H54 (cell line): ENCODE measurements around the gene GOLGA7B.
"Not testable (repeated sequence)": the region's sequence is repeated elsewhere in the genome, so short reads cannot be mapped to it uniquely, and the experiment has no call there.

Source experiments
- DNase-seq: peaks from one replicate; pipeline ENCODE4 v3.0.0; 2011; ENCODE audit warnings: low spot score, mixed read lengths; ENCODE audit not compliant: insufficient read length
- FAIRE-seq: peaks from 3 replicates; lab custom pipeline; 2011; peaks lifted over from hg19 to GRCh38; lab: Jason Lieb, UNC
- POLR2A ChIP-seq: IDR thresholded peaks from 2 replicates; pipeline ENCODE4 v1.6.1; 2011; ENCODE audit warnings: low read depth, mild to moderate bottlenecking, low read length

Gene GOLGA7B

DNA sequence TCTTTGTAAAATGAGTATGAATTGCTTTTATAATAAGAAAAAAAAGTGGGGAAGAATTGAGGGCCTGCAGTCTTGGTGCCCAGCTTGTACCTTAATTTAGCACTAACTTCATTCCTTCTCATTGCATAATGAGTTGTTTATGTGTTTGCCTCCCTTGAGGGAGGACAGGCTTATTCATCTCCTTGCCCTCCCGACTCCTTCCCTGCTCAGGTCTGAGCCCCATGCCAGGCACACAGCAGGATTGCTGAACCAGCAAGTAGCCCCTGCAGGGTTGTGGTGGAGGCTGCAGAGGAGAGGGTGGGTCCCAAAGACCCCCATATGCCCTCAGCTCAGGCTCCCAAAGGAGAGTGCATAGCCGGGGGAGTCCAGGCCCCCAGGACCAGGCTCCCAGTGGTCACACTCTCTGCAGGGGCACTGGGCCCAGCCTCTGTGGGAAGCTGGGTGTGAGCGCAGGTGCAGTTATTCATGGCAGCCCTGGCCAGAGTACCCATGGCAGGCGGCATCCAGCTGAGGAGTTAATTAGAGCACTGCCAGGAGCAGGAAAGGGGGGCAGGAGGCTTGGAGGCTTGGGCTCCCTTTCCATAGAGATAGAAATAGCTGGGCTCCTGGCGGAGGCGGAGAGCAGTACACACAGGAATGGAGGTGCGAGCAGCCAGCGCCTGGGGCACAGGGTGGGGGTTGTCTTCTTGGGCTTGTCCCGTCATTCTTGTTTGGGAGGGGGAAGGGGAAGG lies 28.2 kb upstream of the GOLGA7B start:
- TF ChIP-seq POLR2A = no peak
- FAIRE-seq (no peak), DNase-seq (no peak)

DNA sequence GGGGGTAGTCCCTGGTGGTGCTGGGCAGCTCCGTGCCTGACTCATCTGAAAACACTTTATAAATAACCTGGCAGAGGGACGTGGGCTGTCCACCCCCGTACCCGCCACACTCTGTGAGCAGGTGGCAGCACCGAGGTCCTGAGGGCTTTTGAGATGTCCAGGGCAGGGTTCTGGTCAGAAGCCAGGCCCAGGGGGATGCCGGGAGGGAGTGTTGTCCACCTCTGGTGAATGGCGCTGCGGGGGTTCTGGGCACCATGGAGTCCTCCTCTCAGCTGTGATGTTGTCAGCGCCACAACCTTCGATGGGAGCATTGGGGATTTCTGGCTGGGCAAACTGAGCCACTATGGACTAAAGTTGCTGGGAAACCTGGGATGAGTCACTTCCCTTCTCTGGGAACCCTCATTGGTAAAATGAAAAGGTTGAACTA lies 27.4 kb upstream of the GOLGA7B start:
- DNase-seq (peak; percentile 58), FAIRE-seq (no peak)
- TF ChIP-seq POLR2A = no peak

DNA sequence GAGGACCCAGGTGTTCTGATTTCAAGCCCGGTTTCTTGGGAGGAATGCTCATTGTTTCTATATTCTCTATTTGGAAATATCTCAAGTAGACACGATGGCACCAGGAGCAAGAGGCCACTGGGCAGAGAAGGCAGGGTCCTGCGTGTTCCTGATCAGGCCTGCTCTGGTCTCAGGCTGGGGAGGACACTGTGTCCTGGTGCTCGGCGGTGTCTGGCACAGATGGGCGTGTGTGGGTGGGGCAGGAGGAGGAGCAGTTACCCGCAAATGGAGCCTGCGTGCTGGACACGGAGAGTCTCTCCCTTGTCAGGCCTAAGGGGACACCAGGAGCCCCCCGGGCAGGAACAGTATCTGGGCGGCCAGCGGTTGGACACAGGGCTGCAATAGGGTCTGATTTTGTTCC lies 25.9 kb upstream of the GOLGA7B start:
- DNase-seq (no peak), FAIRE-seq (no peak)
- no peak for TF ChIP-seq POLR2A

DNA sequence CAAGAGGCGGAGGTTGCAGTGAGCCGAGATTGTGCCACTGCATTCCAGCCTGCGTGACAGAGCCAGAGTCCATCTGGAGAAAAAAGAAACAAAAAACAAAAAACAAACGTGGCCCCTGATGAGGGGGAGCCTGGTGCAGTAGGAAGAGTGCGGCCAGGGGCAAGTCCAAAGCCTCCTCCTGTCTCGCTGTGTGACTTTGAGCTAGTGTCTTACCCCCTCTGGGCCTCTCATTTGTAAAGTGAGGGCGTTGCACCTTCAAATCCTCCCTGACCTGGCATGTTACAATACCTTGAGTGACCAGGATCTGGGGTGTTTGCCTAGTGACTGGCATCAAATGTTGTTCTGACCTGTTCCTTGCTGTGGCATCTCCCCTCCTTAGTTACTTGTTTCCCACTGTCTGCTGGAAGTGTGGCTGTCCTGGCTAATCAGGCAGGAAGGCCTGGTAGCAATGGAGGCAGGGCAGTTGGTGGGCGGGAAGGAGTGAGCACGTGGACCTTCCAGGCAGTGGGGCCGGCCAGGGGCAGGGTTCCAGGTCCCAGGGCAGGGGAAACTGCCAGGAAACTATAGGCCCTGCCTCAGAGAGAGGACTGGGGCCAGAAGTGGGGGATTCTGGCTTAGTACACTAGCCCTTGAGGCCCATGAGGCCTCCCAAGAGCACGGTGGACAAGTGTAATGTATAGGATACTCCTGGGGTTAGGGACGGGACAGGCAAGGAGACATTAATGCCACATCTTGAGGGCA lies 24.5 kb upstream of the GOLGA7B start:
- no peak for TF ChIP-seq POLR2A
- FAIRE-seq = no peak
- DNase-seq = no peak

DNA sequence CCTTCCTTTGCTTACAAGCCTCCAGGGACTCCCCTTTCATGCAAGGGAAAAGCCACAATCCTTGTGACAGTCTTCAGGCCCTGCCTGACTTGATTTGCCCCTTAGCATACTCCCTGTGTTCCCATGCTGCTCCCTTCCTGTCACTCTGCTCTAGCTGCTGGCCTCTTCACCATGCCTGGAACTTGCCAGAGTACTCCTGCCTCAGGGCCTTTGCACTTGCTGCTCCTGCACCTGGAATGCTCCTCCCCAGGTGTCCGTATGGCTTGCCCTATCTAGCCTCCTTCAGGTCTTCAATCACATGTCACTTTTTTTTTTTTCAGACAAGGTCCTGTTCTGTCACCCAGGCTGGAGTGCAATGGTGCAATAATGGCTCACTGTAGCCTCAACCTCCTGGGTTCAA lies 22.8 kb upstream of the GOLGA7B start:
- FAIRE-seq = no peak
- DNase-seq = no peak
- TF ChIP-seq POLR2A = no peak

DNA sequence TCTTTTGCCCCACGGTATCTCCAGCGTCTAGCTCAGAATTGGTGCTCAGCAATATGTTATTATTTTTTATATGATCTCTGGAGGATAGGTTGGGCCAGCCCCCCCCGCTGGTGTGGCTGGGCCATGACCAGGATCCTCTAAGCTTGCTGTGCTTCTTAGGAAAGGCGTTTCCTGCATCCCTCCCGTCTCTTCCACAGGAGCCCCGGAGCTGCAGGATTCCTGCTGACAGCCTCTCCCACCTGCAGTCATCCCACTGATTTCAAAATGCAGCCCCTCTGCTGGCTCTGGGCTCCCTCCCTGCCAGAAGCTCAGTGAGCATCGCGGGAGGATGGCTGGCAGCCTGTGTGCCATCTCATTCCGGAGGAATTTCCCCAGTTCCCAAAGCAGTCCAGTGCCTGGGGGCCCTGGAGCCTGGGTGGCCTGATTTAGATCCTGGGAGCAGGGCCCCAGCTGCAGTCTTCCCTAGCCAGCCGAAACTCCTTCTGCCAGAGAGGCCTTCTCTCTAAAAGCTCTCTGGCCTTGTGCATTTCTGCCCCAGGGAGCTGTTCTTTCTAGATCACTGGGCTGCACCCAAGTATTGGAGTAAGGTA lies 21.8 kb upstream of the GOLGA7B start:
- no peak for FAIRE-seq
- peak; percentile 81 for DNase-seq

DNA sequence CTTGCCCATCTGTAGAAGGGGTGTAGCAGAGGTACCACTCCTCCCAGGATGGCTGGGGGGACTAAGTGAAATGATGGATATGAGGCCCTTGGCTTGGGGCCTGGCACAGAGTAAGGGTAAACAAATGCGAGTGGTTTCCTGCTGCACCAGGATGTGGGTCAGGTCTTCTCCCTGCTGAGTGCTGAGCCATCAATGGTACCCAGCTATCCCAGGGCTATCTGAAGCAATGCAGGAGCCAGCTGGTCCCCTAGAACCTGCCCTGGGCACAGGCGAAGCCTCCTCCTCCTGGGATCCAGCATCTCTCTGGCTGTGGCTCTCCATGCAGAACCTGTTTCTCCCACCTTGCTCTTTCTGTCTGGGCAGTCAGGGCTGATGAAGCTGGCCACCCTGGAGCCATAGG lies 20.9 kb upstream of the GOLGA7B start:
- no peak for FAIRE-seq
- TF ChIP-seq POLR2A = no peak
- no peak for DNase-seq

More for the DNA sequence above, 21.8 kb upstream of the GOLGA7B start:
- TF ChIP-seq POLR2A = no peak

DNA sequence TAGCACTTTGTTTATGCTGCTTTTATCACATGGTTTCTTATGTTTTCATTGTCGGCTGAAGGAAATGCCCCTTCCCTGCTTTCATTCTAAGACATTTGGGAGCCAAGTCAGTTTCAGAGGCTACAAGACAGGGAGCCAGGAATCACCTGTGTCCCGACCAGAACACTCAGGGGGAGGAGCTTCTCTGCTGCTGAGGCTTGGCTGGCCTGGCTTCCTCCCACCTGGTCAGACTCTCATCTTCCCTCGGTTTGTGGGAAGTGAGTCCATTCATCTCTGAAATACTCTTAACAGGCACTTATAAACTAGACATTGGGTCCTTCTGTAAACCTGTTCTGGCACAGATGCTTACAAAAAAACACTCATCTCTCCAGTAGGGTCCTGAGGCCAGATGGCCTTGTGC lies 19.6 kb upstream of the GOLGA7B start:
- no peak for TF ChIP-seq POLR2A
- no peak for DNase-seq
- FAIRE-seq = no peak

DNA sequence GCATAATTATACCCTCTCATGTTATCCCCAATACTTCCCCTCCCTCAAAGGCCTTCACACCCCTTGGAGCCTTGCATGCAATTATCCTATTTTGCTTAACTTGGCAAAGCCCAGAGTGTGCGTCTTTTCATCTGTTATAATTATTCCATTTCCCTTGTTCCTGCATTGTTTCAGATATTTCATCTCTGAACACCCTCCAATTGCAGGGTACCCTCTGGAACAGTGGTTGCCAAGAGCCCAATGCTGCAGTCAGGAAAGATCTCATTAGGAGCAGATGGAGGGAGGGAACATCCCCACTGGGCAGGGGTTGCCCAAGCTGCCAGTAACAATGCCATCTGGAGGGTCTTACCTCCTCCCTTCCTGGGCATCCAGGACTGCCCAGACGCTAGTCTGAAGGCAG lies 18.4 kb upstream of the GOLGA7B start:
- FAIRE-seq = no peak
- TF ChIP-seq POLR2A = no peak
- no peak for DNase-seq

DNA sequence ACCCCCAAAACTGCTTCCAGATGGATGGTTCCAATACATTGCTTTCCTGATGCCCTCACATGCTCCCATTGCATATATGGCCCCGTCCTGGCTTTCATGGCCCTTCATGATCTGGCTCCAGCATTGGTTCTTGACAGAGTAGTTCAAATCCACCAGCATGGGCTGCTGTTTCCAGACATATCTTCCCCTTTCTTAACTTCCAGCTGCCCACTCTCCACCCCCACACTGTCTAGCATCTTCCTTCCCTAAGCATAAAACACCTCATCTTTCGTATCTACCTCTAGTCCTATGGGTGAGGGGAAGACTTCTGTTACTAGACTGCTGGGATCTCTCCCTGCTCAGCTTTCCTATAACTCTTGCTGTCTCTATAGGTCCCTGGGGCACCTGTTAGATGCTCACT lies 13.2 kb upstream of the GOLGA7B start:
- no peak for TF ChIP-seq POLR2A
- no peak for FAIRE-seq

DNA sequence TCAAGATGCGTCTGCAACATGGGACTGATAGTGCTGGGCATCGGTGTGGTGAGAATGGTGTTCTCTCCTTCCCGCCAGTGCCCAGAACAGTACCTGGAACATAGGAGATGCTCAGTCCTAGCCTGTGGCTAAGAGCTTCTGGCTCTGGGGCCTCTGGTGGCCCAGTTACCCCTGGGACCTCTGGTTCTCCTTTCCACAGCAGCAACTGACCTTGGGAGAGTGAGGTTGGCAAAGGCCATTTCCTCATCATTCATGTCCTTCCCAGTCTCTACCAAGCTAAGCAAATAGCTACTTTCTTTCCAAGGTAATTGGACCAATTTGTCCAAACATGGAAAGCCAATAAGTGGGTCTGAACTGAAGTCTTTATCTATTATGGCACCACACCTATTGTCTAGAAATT lies 11.6 kb upstream of the GOLGA7B start:
- no peak for FAIRE-seq
- DNase-seq = no peak
- no peak for TF ChIP-seq POLR2A

More for the DNA sequence above, 13.2 kb upstream of the GOLGA7B start:
- DNase-seq = no peak

DNA sequence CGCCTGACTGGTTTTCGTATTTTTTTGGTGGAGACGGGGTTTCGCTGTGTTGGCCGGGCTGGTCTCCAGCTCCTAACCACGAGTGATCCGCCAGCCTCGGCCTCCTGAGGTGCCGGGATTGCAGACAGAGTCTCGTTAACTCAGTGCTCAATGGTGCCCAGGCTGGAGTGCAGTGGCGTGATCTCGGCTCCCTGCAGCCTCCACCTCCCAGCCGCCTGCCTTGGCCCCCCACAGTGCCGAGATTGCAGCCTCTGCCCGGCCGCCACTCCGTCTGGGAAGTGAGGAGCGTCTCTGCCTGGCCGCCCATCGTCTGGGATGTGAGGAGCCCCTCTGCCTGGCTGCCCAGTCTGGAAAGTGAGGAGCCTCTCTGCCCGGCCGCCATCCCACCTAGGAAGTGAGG lies 8.5 kb upstream of the GOLGA7B start:
- not testable (repeated sequence) for FAIRE-seq, DNase-seq

DNA sequence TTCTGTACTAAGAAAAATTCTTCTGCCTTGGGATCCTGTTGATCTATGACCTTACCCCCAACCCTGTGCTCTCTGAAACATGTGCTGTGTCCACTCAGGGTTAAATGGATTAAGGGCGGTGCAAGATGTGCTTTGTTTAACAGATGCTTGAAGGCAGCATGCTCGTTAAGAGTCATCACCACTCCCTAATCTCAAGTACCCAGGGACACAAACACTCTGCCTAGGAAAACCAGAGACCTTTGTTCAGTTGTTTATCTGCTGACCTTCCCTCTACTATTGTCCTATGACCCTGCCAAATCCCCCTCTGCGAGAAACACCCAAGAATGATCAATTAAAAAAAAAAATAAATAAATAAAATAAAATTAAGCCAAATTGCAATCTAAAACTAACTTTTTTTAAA lies 7.5 kb upstream of the GOLGA7B start:
- DNase-seq, FAIRE-seq: not testable (repeated sequence)

DNA sequence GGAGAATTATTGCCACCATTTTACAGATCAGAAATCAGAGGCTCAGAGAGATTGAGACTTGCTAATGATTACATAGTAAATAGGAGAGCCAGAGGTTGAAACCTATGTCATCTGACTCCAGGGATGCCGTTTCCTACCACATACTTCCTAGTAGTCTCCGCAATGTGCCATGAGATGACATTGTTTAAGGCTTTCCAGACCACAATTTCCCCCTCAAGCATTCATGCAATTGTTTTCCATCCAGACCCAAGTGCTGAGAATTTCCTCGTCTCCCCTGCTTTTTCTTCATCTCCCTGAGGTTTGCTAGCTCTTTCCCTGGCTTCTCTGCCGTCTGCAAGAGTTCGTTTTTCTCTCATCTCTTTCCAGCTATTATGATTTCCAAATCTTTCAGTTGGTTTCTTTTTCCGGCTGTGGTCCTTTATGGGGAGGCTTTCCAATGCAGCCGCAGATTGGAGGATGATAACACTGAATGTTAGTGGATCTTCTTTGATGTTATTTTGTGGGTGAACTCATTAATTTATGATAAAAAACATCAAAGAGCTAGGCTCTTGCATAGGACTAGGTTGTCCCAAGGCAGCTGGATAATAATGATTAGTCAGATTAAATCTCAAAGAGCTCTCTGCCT lies 6.9 kb upstream of the GOLGA7B start:
- TF ChIP-seq POLR2A = no peak
- FAIRE-seq = no peak
- DNase-seq = no peak
